SH-SY5Y (cell line): ENCODE data around the gene PRR35.

ENCODE experiments used
- GATA2 ChIP-seq: IDR thresholded peaks from 2 replicates; pipeline ENCODE4 v1.6.1; 2011; ENCODE audit warnings: mild to moderate bottlenecking, low read depth, low read length
- GATA3 ChIP-seq: IDR thresholded peaks from 2 replicates; pipeline ENCODE4 v1.6.1; 2011; ENCODE audit warnings: low read depth, mild to moderate bottlenecking, low read length, moderate library complexity

- TF ChIP-seq GATA3, result no peak
- no peak for TF ChIP-seq GATA2
Observed at GRCh38 chr16:563072-563644, 3.0 kb downstream of the PRR35 start.
